GM21447 (cell line): ENCODE measurements around the gene TEKT4.
"Not testable (repeated sequence)": the region's sequence is repeated elsewhere in the genome, so short reads cannot be mapped to it uniquely, and the experiment has no call there.

Source experiments
- ATAC-seq: cut with Tn5 transposase; IDR thresholded peaks from one replicate; pipeline ENCODE4 v1.9.1; 2021; ENCODE audit not compliant: unreplicated experiment

TEKT4 gene

GRCh38 chr2:94875820-94876522, 4.7 kb downstream of the TEKT4 start:
- ATAC-seq = no peak

DNA sequence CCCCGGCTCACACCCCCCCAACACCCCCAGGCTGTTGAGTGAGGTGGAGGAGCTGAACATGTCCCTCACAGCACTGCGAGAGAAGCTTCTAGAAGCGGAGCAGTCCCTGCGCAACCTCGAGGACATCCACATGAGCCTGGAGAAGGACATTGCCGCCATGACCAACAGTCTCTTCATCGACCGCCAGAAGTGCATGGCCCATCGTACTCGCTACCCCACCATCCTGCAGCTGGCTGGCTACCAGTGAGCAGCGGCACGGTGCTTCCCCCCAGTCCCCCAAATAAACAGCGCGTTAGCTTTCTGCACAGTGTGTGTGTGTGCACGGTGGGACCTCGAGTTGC, 5.3 kb downstream of the TEKT4 start:
- no peak for ATAC-seq

DNA sequence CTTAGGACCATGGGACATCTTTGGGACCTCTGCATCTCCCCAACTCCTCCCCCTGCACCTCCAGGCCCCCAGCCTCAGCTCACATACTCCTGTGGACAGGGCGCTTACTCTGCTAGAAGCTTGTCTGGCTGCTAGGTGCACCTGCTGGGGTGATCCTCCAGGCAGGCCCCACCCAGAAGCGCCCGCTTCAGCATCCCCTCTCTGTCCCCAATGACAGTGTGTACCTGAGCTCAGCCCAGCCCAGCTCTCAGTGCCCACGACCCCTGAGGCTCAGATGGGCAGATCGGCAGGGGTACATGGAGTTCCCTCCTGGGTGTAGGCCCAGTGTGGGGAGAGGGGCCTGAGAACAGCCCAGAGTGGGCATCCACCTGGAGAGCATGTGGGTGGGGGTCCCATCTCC, 5.9 kb downstream of the TEKT4 start:
- no peak for ATAC-seq

DNA sequence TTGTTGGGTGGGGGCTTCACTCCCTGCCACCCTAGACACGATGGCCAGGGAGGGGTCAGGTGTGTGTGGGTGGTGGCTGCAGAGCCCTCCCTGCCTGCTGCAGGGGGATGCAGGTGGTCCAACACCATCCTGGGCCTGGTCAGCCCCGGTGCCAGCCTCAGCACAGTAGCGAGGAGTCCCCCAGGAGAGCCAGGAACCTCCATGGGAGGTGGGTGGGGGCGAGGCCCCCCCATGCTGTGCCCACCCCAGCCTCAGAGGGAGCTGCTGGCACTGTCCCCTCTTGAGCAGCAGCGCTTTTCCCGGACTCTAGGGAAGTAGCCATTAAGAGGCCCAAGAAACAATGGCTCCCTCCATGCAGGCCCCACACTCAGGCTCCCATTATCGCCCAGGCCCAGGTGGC, 7.3 kb downstream of the TEKT4 start:
- ATAC-seq = not testable (repeated sequence)

GRCh38 chr2:94879314-94879981, 8.2 kb downstream of the TEKT4 start:
- no peak for ATAC-seq

GRCh38 chr2:94879982-94880377, 8.8 kb downstream of the TEKT4 start:
- no peak for ATAC-seq

DNA sequence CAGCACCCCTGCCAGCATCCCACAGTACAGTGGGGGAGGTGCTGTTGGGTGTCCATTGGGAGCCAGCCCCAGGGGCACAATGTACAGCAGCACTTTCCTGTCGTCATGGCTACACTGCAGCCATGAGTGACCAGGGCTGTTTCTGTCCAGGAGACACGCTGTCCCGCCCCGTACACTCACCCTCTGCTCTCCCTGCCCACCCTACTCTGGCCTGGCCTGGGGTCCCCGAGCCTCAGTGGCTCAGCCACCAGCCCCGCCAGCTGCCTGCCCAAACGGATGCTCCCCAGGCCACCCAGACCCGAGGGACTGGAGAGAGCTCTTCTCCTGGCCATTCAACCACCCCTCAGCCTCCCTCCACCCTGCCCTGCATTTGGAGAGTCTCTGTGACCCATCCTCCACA, 9.3 kb downstream of the TEKT4 start:
- no peak for ATAC-seq

- no peak for ATAC-seq
Measured at GRCh38 chr2:94881070-94881469, 9.8 kb downstream of the TEKT4 start.

DNA sequence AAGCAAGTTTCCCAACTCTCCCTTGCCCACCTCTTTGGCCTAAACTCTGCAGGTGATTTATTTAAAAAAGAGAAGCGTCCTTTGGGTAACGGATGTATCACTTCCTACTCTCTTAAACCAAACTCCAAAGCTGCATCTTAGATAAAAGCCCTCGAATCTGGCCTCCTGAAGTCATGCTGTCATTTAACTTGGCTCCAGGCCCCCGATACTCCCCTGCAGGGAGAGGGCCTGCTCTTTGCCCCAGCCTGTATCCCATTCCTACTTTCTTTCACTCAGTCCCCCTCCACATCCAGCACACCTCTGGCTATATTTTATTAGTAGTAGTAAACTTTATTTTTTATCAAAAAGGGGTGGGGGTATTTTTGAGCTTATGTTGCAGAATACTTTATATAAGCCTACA, 19.0 kb downstream of the TEKT4 start:
- ATAC-seq = no peak

DNA sequence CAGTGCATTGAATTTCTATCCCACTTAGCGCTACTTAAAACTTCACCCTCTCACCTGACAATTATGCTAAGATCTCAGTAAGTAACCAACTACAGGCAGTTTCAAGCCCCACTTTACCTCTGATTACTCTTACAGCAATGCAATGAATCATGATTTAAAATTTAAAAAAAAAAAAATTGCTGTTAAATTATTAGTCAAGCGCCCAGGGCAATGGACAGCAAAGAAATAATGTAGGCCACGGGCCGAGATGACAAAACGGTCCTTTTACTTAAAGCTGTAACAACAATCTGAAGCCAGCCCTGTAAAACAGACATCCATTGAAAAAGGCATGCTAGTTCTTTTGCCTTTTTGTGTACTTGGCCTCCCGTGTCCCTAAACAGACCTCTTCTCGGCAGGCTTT, 24.0 kb downstream of the TEKT4 start:
- not testable (repeated sequence) for ATAC-seq

DNA sequence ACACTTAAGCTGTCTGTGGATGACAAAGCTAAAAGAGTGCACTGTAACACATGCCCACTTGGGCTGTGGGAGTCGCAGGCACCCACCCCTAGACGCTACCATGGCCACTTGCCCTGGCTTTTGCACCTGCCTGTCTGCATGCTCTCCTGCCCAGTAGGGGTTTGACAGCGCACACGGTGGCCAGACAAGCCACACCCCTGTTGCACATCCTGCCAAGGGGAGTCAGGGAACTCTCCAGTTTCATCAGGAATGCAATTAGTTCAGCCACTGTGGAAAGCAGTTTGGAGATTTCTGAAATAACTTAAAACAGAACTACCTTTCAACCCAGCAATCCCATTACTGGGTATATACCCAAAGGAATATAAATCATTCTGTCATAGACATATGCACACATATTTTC, 35.7 kb downstream of the TEKT4 start:
- ATAC-seq = not testable (repeated sequence)

DNA sequence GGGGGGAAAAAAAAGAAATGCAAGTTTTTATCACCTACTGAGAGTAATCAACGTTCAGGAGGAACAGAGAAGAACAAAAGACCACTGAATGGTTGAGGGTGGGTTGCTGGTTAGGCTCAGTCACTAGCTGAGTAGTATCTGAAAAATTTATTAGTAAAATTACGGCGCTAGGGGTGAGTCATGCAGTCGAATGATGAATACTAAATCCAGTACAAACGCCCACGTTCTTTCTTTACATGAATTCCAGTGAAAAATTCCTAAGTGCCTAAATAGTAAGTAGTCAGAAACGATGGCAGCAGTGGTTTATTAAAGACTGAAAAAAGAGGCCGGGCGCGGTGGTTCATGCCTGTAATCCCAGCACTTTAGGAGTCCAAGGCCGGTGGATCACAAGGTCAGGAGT, 52.0 kb downstream of the TEKT4 start:
- ATAC-seq = no peak

DNA sequence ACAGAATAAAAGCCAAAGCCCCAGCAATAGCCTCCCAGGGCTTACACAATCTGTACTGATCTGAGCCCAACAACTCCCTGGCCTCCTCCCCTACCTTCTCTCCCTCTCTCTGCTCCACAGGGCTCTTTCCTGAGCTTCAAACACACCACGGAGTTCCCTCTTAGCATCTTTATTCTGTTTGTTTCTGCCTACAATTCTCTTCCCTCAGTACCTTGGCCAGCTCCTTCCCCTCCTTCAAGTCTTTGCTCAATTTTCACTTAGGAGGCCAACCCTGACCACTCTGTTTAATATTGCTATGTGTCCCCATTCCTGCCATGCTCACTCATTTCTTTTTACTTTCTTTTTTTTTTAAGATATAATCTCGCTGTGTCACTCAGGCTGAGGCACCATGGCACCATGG, 53.8 kb downstream of the TEKT4 start:
- not testable (repeated sequence) for ATAC-seq
